Peyer's patch (tissue), 4 donors: ENCODE data around the gene ACAD8. TPM values are rescaled to one million over a fixed set of nuclear protein-coding genes. Genes with fewer than 3 reads are reported as not detected.

Experiments
- DNase-seq, 3 donors: peaks; one replicate each; pipeline ENCODE4 v3.0.0-alpha.2; 2017 to 2019
- H3K27ac ChIP-seq, 4 donors: fragments of 200-600 bp; sonication (generic); one replicate each; pipeline ENCODE4 v1.5.1; 2016 to 2019
- H3K27me3 ChIP-seq, 2 donors: fragments of 200-600 bp; sonication (generic); one replicate each; pipeline ENCODE4 v1.5.1; 2019
- H3K36me3 ChIP-seq, 3 donors: fragments of 200-600 bp; sonication (generic); one replicate each; pipeline ENCODE4 v1.5.1; 2016 to 2019
- H3K4me1 ChIP-seq, 4 donors: fragments of 200-600 bp; sonication (generic); one replicate each; pipeline ENCODE4 v1.5.1; 2016 to 2019
- H3K4me3 ChIP-seq, 4 donors: fragments of 200-600 bp; sonication (generic); 1 replicate in 3 of 4; 2 replicates in 1 of 4; pipeline ENCODE4 v1.5.1; 2016 to 2019; ENCODE audit warnings: mild to moderate bottlenecking in 1 of 4
- H3K9me3 ChIP-seq, 4 donors: fragments of 200-600 bp; sonication (generic); one replicate each; pipeline ENCODE4 v1.5.1; 2016 to 2019; ENCODE audit warnings: mild to moderate bottlenecking in 1 of 4
- CTCF ChIP-seq, 6 experiments: fragments of 450-650 bp in 4 of 6; fragments of 200-600 bp in 2 of 6; sonication (generic) in 1 of 6; IDR thresholded peaks; one replicate each; pipeline ENCODE4 v1.5.1; 2017 to 2019; ENCODE audit warnings: antibody characterized with exemption in 6 of 6, mild to moderate bottlenecking in 3 of 6, moderate library complexity in 1 of 6
- POLR2A ChIP-seq, 2 donors: fragments of 450-650 bp; IDR thresholded peaks; one replicate each; pipeline ENCODE4 v1.5.1; 2017; ENCODE audit warnings: antibody characterized with exemption in 2 of 2, mild to moderate bottlenecking in 2 of 2, moderate library complexity in 2 of 2
- total RNA-seq, 4 donors: library from RNA; depleted of rRNA; stranded (reverse); fragments of >200 nt; gene quantifications; one replicate each; pipeline ENCODE4 v1.1.0, GENCODE V29; 2016

The ACAD8 gene
- total RNA-seq, 4 donors from 2014 or later, result 30.4 to 44.5 (median 36.9) TPM

GRCh38 chr11:134248910-134249480 lies 4.4 kb upstream of the ACAD8 start:
- peaks cover 0 to 70% (median 0%) of the 10 kb centered on the region in 3 donors for H3K36me3 ChIP-seq
- H3K27ac ChIP-seq, result no peak overlapping the region
- H3K27me3 ChIP-seq, result no peaks in the 10 kb centered on the region
- no peak overlapping the region for H3K4me3 ChIP-seq
- TF ChIP-seq CTCF (IDR thresholded peaks at IDR 0.05) (no peak), POLR2A (IDR thresholded peaks at IDR 0.05) (no peak)
- H3K4me1 ChIP-seq, result peaks cover 0 to 14% (median under 1%) of the 10 kb centered on the region in 4 donors
- DNase-seq, result no peak
- no peaks in the 10 kb centered on the region for H3K9me3 ChIP-seq

GRCh38 chr11:134250246-134250645 lies 3.1 kb upstream of the ACAD8 start:
- H3K27me3 ChIP-seq, result no peaks in the 10 kb centered on the region
- TF ChIP-seq POLR2A (IDR thresholded peaks at IDR 0.05), result no peak
- no peak for TF ChIP-seq CTCF (IDR thresholded peaks at IDR 0.05)
- H3K9me3 ChIP-seq, result no peaks in the 10 kb centered on the region
- H3K27ac ChIP-seq, result no peak overlapping the region
- H3K36me3 ChIP-seq, result peaks cover 0 to 57% (median 0%) of the 10 kb centered on the region in 3 donors
- no peak for DNase-seq
- peaks cover 0 to 21% (median 3%) of the 10 kb centered on the region in 4 donors for H3K4me1 ChIP-seq
- H3K4me3 ChIP-seq, result no peak overlapping the region

- no peak overlapping the region for H3K27ac ChIP-seq
- H3K9me3 ChIP-seq, result no peaks in the 10 kb centered on the region
- no peak overlapping the region for H3K4me3 ChIP-seq
- no peak for DNase-seq
- no peaks in the 10 kb centered on the region for H3K27me3 ChIP-seq
- H3K36me3 ChIP-seq, result peaks cover 0 to 53% (median 0%) of the 10 kb centered on the region in 3 donors
- no peak for TF ChIP-seq CTCF (IDR thresholded peaks at IDR 0.05)
- no peak for TF ChIP-seq POLR2A (IDR thresholded peaks at IDR 0.05)
- peaks cover 0 to 21% (median 3%) of the 10 kb centered on the region in 4 donors for H3K4me1 ChIP-seq
Observed at GRCh38 chr11:134250675-134251074, 2.7 kb upstream of the ACAD8 start.

- peaks cover 0 to 21% (median 3%) of the 10 kb centered on the region in 4 donors for H3K4me1 ChIP-seq
Observed at GRCh38 chr11:134252346-134253187, 801 bp upstream of the ACAD8 start.

More at GRCh38 chr11:134252346-134253187, 801 bp upstream of the ACAD8 start:
- H3K27ac ChIP-seq, result peak overlapping the region; percentile 61 to 78 (median 68)
- no peaks in the 10 kb centered on the region for H3K27me3 ChIP-seq
- TF ChIP-seq CTCF (IDR thresholded peaks at IDR 0.05) (no peak), POLR2A (IDR thresholded peaks at IDR 0.05) (no peak)
- peak overlapping the region; percentile 82 to 94 (median 90) for H3K4me3 ChIP-seq
- peak in 2 of 3 donors; percentile 52 to 56 for DNase-seq
- H3K36me3 ChIP-seq, result peaks cover 0 to 39% (median 0%) of the 10 kb centered on the region in 3 donors
- no peaks in the 10 kb centered on the region for H3K9me3 ChIP-seq
